SIG-M5 treated with dmso at 0.1 percent for 504 hours (cell line): Measurements from ENCODE around the gene SLC28A2.
"Not testable (repeated sequence)": the region's sequence is repeated elsewhere in the genome, so short reads cannot be mapped to it uniquely, and the experiment has no call there.

Experiments
- DNase-seq: peaks from one replicate; lab custom pipeline; 2025; ENCODE audit not compliant: unreplicated experiment; lab: John Stamatoyannopoulos, UW

Gene SLC28A2

GRCh38 chr15:45251888-45252287 is at the start of gene SLC28A2:
TSS of gene SLC28A2 (plus strand) at chr15:45252234. CDS start at chr15:45253216, 982 bp downstream.
- DNase-seq, result no peak

DNA sequence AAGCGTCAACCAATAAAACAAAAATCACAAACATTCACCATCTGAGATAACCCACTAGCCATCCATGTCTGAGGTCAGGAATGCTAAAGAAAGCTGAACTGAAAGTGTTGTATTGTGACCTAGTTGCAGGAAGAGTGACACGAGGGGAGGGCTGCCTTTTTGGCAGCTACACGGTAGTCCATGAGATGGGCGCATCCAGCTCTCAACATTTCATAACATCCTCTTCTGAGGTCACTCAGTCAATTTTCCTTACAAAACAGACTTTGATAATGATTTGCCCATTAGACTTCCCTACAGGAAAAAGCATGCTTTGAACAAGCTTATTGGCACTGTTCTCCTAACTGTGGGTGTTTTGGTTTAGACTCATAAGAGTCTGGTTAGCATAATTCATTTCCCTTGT is 48.9 kb upstream of the SLC28A2 start:
- no peak for DNase-seq

DNA sequence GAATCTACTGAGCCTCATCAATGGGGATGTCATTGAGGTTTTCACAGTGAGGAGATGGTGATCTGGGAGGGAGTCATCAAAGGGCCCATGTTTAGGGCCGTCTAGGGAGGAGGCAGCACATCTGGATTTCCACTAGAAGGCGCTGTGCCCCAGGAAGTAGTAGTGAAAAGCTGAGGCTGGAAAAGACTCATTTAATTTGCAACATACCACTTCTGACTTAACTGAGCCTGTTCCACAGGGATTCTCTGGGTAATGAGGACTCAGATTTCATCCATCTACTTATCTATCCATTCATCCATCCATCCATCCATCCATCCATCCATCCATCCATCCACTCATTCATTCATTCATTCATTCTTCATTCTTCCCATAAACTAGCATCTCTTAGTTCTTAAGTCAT is 46.8 kb upstream of the SLC28A2 start:
- peak; percentile 65 for DNase-seq

- DNase-seq, result no peak
These were observed 39.5 kb upstream of the SLC28A2 start for GRCh38 chr15:45212493-45212892.

- no peak for DNase-seq
These were observed 30.9 kb upstream of the SLC28A2 start for GRCh38 chr15:45221053-45221599.

DNA sequence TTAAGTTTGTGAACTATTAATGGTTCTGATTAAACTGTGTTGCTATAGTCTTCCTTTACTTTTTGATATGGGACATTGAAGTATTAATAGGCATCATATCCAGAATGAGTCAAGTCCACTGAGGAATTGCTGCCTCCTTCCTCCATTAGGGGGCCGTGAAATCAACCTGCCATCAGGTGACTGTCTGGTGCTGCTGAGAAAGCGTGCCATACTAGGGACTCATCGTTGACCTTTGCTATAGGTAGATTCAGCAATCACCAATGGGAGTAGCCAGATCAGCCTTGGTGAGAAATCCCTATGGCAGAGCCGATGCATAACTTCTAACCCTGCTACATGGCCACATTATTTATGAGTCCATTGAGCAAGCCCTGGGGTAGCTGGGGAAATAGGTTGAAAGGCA is 30.1 kb upstream of the SLC28A2 start:
- DNase-seq, result no peak

DNA sequence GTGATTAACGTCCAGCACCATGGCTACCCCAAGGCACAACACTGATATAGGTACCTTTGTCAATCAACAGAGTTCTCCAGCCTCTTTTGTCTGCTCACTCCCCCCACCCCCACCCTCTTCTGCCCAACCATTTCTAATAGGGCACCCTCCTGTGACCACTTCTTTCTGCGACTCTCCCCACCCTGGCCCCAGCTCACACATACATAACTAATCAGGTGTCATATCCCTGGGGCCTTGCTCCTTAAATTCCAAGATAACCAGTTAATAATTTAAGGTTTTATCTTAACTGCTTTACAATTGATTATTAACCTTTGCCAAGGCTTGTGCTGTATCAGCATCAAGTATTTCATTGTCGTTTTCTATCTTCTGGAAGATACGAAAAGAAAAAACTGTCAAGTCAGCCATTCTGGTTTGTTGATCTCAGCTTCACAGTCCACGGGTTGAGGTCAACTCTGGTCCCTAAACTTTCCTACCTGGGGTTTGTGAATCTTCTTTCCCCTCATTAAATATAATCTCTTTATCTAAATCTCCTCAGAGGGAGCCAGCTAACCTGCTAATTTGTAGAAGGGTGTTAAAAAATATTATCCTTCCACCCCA is 27.3 kb upstream of the SLC28A2 start:
- DNase-seq, result no peak

GRCh38 chr15:45225506-45226273 is 26.3 kb upstream of the SLC28A2 start:
- no peak for DNase-seq

DNA sequence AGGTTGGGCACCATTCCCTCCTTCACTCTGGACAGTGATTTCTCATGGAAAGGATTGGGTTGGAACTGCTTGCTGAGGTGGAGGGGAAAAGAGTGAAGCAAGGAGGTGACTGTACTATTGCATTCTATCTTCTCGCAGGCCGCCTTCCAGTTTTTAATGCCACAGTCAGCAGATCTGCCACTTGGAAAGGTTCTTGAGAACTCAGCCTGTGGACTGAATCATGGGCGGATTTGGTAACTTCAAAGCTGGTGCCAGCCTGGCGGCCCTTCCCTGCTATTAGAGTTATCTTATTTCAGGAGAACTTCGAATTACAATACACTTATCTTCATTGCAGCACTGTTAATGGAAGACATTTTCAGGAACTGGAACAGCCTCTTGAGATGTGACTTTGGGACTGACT is 23.1 kb upstream of the SLC28A2 start:
- DNase-seq, result no peak

DNA sequence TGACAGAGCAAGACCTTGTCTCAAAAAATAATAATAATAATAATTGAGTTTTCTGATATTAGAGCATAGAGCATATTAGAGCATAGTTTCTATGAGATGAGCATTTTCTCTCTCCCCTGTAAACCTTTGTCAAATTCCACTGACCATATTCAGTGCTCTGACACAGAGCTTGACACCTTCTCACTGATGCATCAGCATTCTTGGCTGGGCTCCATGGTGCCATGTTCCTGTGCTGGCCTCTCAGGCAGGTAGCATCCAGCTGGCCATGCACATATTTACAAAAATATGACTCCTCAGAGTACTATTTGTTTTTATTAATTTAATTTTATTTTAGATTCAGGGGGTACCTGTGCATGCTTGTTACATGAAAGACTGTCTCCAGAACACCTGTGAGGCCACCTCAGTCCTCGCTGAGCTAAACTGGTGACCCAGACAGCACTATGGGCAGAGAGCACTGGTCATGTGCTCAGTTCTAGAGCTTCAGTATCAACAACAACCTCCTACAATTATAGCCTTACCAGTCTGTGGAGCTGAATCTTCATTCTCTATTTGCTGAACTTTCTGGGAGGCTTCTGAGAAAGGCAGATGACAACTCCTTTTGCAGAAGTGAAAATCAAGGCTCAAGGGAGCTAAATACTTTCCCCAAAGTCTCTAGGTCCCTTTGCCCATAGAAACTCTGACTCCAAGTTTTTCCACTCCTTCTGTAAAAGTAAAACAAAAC is 21.6 kb upstream of the SLC28A2 start:
- DNase-seq, result no peak

DNA sequence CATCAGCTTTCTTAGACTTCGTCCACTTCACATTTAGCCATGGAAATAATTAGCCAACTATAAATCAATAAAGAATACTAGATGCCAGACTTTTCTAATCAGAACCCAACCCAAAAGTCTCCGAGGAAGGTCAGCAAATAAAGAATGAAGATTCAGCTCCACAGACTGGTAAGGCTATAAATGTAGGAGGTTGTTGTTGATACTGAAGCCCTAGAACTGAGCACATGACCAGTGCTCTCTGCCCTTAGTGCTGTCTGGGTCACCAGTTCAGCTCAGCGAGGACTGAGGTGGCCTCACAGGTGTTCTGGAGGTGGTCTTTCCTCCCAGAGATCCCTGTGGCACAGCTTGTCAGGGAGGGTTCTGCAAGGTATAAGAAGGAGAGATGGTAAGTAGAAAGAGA is 20.9 kb upstream of the SLC28A2 start:
- DNase-seq, result no peak

DNA sequence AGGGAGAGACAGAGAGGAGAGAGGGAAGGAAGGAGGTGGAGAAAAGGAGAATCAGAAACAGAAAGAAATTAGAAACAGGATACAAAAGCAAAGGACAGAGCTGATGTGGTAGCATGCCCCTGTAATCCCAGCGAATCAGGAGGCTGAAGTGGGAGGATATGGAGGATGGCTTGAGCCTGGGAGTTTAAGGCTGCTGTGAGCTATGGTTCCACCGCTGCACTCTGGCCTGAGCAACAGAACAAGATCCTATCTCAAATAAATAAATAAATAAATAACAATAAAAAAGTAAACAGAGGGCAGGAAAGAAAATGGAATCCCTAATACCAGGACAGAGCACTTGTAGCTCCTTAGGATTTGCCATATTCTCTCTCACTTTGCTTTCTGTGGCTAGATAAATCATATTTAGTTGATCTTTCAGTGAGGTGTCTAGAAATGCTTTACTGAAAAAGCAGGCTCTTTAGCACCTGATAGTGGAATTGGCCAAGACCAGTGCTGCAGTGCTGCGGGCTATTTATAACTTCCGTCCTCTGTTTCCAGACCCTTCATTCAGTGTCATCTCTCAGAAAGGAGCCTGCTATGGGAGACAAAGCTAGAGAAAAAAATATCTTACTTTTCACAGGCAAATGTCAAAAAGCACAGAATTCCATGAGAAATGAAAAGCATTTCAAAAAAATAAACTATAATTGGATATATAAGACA is 20.0 kb upstream of the SLC28A2 start:
- DNase-seq, result no peak

DNA sequence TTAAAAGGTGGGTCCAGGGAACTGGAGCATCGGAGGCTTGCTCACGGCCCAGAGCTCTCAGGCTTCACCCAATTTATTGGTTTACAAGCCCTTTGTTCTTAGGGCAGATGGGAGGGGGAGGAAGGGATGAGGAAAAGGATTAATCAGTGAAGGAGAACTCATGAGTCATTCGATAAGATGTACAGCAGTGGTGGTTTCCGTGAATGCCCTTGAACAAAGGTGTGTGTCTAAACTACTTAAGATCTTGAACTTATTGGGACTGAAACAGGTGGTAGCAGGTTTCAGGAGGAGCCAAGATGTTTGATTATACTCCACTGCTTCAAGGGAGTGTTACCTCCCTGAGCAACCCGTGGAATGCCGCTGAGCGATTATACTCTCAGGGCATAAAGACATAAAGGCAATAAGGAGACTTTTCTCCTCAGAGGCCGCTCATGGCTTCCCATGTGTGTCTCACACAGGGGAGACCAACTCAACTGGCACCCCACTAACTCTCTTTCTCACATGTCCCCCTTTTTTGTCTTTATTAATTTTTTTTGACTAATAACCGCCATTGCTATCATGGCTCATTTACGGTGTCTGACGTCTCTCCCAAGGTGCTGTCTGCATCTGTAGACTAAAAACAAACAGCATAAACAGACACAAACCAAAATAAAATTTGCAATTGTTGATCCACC is 17.3 kb upstream of the SLC28A2 start:
- no peak for DNase-seq

- not testable (repeated sequence) for DNase-seq
These were observed 15.2 kb upstream of the SLC28A2 start for GRCh38 chr15:45236806-45237205.

- no peak for DNase-seq
These were observed 9.7 kb upstream of the SLC28A2 start for GRCh38 chr15:45242289-45242688.

GRCh38 chr15:45249125-45249780 is 2.8 kb upstream of the SLC28A2 start:
- DNase-seq, result no peak

GRCh38 chr15:45253330-45253729 is 1.3 kb downstream of the SLC28A2 start:
- DNase-seq, result no peak

DNA sequence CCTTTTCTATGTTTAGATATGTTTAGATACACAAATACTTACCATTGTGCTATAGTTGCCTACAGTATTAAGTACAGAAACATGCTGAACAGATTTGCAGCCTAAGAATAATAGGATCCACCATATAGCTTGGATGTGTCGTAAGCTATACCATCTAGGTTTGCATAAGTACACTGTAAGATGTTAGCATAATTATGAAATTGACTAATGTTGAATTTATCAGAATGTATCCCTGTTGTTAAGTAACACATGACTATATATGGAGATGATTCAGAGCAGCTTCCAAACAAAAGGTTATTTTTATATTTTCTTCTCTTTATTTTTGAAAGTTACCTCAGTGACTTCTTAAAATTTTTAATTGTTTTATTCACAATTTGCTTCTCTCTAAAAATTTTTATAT is 2.4 kb downstream of the SLC28A2 start:
- no peak for DNase-seq

- peak; percentile 1 for DNase-seq
These were observed 2.8 kb downstream of the SLC28A2 start for GRCh38 chr15:45254824-45255223.

DNA sequence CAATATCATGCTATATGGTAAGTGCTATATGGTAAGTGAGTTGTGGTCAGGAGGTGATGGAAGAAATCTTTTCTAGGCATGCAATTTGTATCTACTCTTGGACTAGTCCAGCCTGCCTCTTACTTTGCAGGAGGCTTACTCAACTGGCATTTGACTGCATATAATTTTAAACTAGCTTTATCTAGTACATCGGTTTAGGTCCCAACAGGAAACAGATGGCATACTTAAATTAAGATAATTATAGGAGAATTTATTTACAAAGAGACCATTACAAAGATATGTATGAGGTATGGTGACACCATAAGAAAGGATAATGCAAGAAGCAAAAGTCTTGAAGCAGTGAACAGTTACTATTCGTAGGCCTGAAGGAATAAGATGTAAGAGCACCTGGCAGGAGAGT is 7.8 kb downstream of the SLC28A2 start:
- no peak for DNase-seq
